ENCODE measurements around the gene INTS1.

Gene INTS1

DNA sequence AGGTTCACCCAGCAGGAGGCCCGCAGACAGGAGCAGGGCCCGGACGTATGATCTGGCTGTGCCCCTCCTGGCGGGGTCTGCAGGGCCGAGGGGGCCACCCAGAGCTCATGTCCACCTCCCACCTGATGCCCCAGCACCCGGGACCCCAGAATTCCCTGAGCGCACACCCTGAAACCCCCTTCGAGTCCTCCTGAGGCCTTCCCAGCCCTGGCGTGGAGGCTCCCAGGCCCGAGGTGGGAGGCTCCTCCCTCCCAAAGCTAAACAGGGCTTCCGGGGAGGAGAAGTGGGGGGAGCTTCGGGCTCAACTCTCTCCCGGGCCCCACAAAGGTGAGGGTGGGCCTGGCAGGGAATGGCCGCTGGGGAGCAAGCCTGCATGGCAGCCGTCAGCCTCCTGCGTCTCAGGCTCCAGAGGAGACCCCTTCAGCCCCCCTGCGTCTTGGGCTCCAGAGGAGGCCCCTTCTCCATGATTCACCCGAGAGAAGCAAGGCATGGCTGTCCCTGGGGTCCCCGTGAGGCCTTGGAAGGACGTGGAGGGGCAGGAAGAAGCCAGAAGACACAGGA lies 75.2 kb downstream of the INTS1 start:
- no peak for DNase-seq

DNA sequence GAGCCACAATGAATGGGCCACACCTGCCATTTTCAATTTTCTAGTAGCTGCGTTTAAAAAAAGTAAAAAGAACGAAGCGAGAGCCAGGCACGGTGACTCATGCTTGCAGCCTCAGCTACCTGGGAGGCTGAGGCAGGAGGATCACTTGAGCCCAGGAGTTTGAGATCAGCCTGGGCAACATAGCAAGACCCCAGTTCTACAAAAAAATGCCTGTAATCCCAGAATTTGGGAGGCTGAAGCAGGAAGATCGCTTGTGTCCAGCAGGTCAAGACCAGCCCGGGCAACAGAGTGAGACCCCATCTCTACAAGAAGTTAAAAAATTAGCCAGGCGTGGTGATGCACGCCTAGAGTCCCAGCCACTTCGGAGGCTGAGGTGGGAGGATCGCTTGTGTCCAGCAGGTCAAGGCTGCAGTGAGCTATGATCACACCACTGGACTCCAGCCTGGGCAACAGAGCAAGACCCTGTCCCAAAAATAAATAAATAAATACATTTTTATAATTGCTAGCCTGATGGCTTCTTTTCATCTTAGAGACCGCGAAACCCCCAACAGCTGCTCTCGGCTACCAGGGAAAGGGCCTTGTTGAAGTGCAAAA lies 77.0 kb downstream of the INTS1 start:
- no peak for DNase-seq

DNA sequence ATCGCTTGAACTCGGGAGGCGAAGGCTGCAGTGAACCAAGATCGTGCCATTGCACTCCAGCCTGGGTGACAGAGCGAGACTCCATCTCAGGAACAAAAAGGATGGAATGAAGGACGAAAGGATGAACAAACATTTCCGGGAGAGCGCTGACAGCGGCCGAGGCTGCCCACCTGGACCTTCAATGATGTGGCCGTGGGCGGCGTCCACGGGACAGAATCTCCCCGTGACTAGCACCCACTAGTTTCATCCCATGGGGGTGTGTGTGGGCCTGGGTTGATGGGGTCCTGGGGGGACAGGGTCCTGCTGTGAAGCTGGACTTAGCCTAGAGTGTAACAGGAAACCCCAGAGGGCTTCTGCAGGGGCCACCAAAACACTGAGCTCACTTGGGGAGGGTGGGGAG lies 77.7 kb downstream of the INTS1 start:
- DNase-seq, result no peak

DNA sequence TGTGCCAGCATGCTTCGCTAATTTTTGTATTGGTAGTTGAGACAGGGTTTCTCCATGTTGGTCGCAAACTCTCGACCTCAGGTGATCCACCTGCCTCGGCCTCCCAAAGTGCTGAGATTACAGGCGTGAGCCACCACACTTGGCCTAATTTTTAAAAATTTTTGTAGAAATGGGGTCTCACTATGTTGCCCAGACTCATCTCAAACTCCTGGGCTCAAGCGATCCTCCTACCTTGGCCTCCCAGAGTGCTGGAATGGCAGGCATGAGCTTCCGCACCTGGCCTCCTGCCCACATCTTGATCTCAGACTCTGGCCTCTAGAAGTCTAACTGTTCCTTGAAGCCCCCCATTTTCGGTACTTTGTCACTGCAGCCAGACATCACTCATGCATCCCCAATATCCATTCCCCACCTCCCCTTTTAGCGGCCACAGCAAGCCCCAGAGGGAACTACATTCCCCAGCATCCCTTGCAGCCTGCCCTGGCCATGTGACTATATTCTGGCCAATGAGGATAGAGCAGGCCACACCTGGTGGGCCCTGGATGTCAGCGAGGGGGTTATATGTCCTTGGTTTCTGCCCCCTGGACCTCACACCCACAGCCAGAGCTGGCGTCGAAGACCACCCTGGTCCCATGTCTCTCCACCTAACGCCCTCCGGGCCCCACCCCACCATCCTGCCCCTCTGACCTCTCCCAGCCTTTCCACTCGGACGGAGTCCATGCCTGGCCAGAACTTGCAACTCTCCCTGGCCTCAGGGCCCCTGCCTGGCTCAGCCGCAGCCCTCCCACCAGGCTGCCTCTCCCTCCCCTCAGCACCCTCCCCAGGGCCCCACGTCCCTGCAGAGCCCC lies 78.7 kb downstream of the INTS1 start:
- no peak for DNase-seq

DNA sequence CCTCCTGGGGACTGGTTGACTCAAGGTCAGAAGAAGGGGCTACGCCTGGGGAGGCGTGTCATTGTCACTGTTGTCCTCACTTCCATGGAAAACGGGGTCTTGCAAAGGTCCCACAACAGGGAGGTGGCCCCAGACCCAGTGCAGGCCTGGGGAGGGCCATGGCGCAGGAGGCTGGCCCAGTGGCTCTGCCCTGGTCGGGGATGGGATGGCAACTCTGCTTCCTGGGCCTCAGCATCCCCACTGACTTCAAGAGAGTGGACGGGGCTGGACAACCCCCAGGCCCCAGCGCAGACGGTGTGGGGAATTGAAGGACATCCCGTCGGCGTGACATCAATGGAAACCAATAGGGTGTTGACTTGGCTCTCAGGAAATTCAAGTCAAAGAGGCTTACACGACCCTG lies 80.1 kb downstream of the INTS1 start:
- no peak for DNase-seq

DNA sequence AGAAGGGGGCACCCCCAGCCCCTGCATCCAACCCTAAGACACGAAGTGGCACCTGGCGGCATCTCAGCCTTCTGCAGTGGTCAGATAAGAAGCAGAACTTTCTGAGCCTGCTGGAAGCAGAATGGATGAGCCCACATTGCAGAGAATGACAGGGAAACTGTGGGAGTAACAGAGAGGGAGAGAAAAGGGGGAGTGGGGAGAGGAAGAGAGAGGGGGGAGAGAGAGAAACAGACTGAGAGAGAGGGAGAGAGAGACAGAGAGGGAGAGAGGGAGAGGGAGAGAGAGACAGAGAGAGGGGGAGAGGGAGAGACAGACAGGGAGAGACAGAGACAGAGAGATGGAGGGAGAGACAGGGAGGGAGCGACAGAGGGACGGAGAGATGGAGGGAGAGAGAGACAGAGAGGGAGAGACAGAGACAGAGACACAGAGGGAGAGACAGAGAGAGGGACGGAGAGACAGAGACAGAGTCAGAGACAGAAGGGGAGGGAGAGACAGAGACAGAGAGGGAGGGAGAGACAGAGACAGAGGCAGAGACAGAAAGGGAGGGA lies 80.9 kb downstream of the INTS1 start:
- no peak for DNase-seq

DNA sequence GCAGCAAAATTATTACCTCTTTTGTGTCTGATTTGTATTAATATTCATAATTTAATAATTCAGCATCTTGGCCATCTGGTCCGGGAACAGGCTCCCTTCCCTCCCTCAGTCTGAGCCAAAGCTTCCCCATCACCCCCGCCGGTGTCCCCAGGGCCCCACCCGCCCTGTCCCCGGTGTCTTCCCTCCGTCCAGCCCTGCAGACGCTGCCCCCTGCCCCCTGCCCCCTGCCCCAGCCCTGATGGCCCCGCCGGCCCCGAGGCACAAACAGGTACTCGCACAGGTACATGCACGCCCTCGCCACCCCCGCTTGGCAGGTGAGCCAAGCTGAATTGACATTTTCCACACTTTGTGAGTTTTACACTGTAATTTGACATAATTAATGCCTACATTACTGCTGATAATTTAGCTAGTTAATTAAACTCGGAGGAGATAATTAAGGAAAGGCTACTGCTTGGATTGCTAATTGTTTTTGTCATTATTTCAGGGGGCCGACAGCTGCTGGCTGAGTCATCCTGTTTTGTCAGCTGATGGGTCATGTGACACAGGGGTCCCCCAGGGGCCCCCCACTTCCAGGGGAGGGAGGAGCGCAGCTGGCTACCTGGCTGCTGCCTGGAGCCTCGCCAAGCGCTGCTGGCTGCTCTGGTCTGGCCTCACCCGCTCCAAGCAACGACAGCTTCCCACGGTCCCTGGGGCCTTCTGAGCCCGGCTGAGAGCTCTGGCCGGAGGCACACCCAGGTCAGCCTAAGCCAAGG lies 81.5 kb downstream of the INTS1 start:
- DNase-seq, result no peak

DNA sequence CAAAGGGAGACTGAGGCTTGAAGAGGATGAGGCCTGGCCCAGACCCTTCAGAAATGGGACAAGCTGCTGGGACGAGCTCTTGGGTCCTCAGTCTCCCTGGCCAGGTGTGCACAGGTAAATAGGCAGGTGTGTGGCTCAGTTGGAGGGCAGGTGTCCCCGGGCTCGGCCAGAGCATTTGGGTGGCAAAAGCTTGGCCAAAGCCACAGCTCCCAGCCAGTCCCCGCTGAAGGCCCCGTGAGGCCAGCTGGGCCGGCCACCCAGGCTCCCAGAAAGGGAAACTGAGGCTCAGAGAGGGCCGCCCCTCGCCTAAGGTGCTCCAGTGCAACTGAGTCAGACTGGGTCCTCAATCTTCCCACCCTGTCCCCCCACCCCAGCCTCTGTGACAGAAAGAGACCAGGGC lies 82.2 kb downstream of the INTS1 start:
- DNase-seq, result no peak

DNA sequence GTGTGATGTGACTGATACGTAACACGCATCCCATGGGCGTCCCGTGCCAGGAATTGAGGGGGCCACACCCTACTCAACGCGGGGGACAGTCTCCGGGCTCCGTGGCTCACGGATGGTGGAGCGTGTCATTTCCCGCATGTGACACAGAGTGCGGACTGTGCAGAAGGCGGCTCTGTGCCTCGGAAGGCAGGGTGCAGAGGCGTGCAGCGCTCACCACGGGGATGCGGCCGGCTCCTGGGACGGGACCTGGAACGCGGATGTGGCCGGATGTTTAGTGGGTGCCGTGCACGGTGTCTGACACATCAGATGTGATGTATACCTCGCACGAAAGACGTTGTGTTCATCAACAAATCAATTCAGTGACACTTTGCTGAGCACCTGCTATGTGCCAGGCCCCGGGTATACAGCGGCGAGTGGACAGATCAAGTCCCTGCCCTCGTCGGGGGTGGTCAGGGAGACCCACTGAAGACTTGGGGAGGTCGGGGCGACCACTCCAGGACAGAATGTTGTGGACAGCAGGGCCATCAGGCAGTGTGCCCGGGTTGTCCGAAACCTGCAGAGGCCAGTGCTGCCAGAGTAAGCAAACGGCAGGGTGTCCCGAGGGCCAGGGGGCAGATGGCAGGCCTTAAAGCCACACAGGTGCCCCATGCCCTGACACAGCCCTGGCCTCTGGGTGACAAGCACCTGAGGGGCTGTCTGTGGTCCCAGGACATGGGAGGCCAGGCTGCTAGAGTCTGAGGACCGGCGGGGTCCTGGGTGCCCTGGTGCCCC lies 83.0 kb downstream of the INTS1 start:
- DNase-seq, result no peak
